PFSK-1 (cell line): ENCODE results near the gene CA7.

Experiments
- FOXP2 ChIP-seq: optimal IDR thresholded peaks from 2 replicates; pipeline ENCODE3; 2011; ENCODE audit warnings: borderline replicate concordance, control low read depth, inconsistent platforms; ENCODE audit not compliant: insufficient read depth; ENCODE audit errors: extremely low read length, extremely low read depth
- POLR2AphosphoS5 ChIP-seq: IDR thresholded peaks from 2 replicates; pipeline ENCODE4 v1.6.1; 2012; ENCODE audit warnings: low read depth, mild to moderate bottlenecking, control low read depth, low read length, moderate library complexity
- REST ChIP-seq, 2 experiments: IDR thresholded peaks; 2 replicates each; pipeline versions ENCODE4 v1.6.1 to v1.8.0; 2011 to 2012; ENCODE audit warnings: low read depth in 2 of 2, low read length in 2 of 2, control low read depth in 1 of 2, inconsistent platforms in 1 of 2, mild to moderate bottlenecking in 1 of 2, moderate library complexity in 1 of 2; ENCODE audit not compliant: insufficient read depth in 1 of 2
- TAF1 ChIP-seq: IDR thresholded peaks from 2 replicates; pipeline ENCODE4 v1.6.1; 2012; ENCODE audit warnings: low read length, control low read depth, borderline replicate concordance; ENCODE audit not compliant: insufficient read depth

GRCh38 chr16:66830422-66831404, 13.5 kb upstream of the CA7 start, which contains the start of gene NAE1:
- TF ChIP-seq FOXP2 (peak; percentile 80), REST (IDR thresholded peaks at IDR 0.05; ENCODE audit: insufficient read depth in 1 of 2, low read depth in 2 of 2, low read length in 2 of 2) (no peak), POLR2AphosphoS5 (peak; percentile 92), TAF1 (peak; percentile 67)
